MM.1S (cell line): ENCODE data around the gene ZNF474.

Source experiments
- DNase-seq: peaks from one replicate; pipeline ENCODE4 v3.0.0-alpha.2; 2015
- H2AFZ ChIP-seq: fragments of 300-600 bp; sonication (generic); 2 replicates; pipeline ENCODE4 v1.6.0; 2016; ENCODE audit warnings: antibody characterized with exemption, low read length
- H3F3A ChIP-seq: fragments of 300-600 bp; sonication (generic); 2 replicates; pipeline ENCODE4 v1.6.1; 2016; ENCODE audit warnings: mild to moderate bottlenecking, antibody characterized with exemption, low read length, moderate library complexity, mixed read lengths; ENCODE audit not compliant: insufficient read depth
- H3K27ac ChIP-seq: fragments of 300-600 bp; sonication (generic); 2 replicates; pipeline ENCODE4 v1.5.1; 2016; ENCODE audit warnings: mild to moderate bottlenecking, low read length
- H3K27me3 ChIP-seq: fragments of 300-600 bp; sonication (generic); replicated peaks from 2 replicates; pipeline ENCODE4 v1.6.0; 2016; ENCODE audit warnings: low read length; ENCODE audit not compliant: insufficient read depth
- H3K36me3 ChIP-seq: fragments of 300-600 bp; sonication (generic); replicated peaks from 2 replicates; pipeline ENCODE4 v1.6.1; 2016; ENCODE audit warnings: mild to moderate bottlenecking, low read length, mixed read lengths; ENCODE audit not compliant: insufficient read depth
- H3K4me1 ChIP-seq: fragments of 300-600 bp; sonication (generic); 2 replicates; pipeline ENCODE4 v1.6.1; 2016; ENCODE audit warnings: low read length, mixed read lengths
- H3K4me2 ChIP-seq: fragments of 300-600 bp; sonication (generic); 2 replicates; pipeline ENCODE4 v1.6.0; 2016; ENCODE audit warnings: low read depth, low read length
- H3K4me3 ChIP-seq: fragments of 300-600 bp; sonication (generic); 2 replicates; pipeline ENCODE4 v1.5.1; 2016; ENCODE audit warnings: low read length, mixed read lengths
- H3K79me2 ChIP-seq: fragments of 300-600 bp; sonication (generic); 2 replicates; pipeline ENCODE4 v1.6.1; 2016; ENCODE audit warnings: mixed run types, low read length, mixed read lengths
- H3K9ac ChIP-seq: fragments of 300-600 bp; sonication (generic); 2 replicates; pipeline ENCODE4 v1.6.1; 2016; ENCODE audit warnings: low read length, mixed read lengths
- H3K9me2 ChIP-seq: fragments of 300-600 bp; sonication (generic); replicated peaks from 2 replicates; pipeline ENCODE4 v1.6.1; 2016; ENCODE audit warnings: mild to moderate bottlenecking, low read length, mixed read lengths; ENCODE audit not compliant: insufficient read depth
- H3K9me3 ChIP-seq: fragments of 300-600 bp; sonication (generic); replicated peaks from 2 replicates; pipeline ENCODE4 v1.6.1; 2016; ENCODE audit warnings: mild to moderate bottlenecking, low read length, mixed read lengths; ENCODE audit not compliant: insufficient read depth
- H4K20me1 ChIP-seq: fragments of 300-600 bp; sonication (generic); 2 replicates; pipeline ENCODE4 v1.6.1; 2016; ENCODE audit warnings: mild to moderate bottlenecking, low read length, moderate library complexity, mixed read lengths; ENCODE audit not compliant: insufficient read depth
- CTCF ChIP-seq: fragments of 300-600 bp; sonication (generic); IDR thresholded peaks from 2 replicates; pipeline ENCODE4 v1.5.1; 2016; ENCODE audit warnings: antibody characterized with exemption, low read length, mixed read lengths
- EZH2 ChIP-seq: fragments of 300-600 bp; sonication (generic); optimal IDR thresholded peaks from 2 replicates; pipeline ENCODE3; 2017; ENCODE audit warnings: low read depth, mild to moderate bottlenecking, antibody characterized with exemption, low read length, mixed read lengths
- EZH2phosphoT487 ChIP-seq: fragments of 300-600 bp; sonication (generic); IDR thresholded peaks from 2 replicates; pipeline ENCODE4 v1.6.1; 2018; ENCODE audit warnings: antibody characterized with exemption, low read length

The ZNF474 gene

GRCh38 chr5:122175091-122175490, 45.7 kb downstream of the ZNF474 start:
- no peak for DNase-seq
- H2AFZ ChIP-seq, result no peak overlapping the region
- no peaks in the 10 kb centered on the region for H3K4me1 ChIP-seq
- no peaks in the 10 kb centered on the region for H3F3A ChIP-seq
- H3K4me3 ChIP-seq, result no peak overlapping the region
- no peak overlapping the region for H3K9ac ChIP-seq
- no peaks in the 10 kb centered on the region for H3K9me2 ChIP-seq
- no peak overlapping the region for H3K4me2 ChIP-seq
- no peak overlapping the region for H3K27ac ChIP-seq
- no peaks in the 10 kb centered on the region for H3K27me3 ChIP-seq
- no peak for TF ChIP-seq EZH2
- no peaks in the 10 kb centered on the region for H3K36me3 ChIP-seq
- no peaks in the 10 kb centered on the region for H3K79me2 ChIP-seq
- H3K9me3 ChIP-seq, result no peaks in the 10 kb centered on the region
- no peaks in the 10 kb centered on the region for H4K20me1 ChIP-seq

- no peak for DNase-seq
- H3K27ac ChIP-seq, result no peak overlapping the region
- no peaks in the 10 kb centered on the region for H3K4me1 ChIP-seq
- H3K36me3 ChIP-seq, result no peaks in the 10 kb centered on the region
- H3F3A ChIP-seq, result no peaks in the 10 kb centered on the region
- no peaks in the 10 kb centered on the region for H4K20me1 ChIP-seq
- H3K27me3 ChIP-seq, result no peaks in the 10 kb centered on the region
- H3K9me2 ChIP-seq, result no peaks in the 10 kb centered on the region
- H3K9me3 ChIP-seq, result no peaks in the 10 kb centered on the region
- H3K9ac ChIP-seq, result no peak overlapping the region
- no peak overlapping the region for H3K4me2 ChIP-seq
- no peak overlapping the region for H2AFZ ChIP-seq
- no peak overlapping the region for H3K4me3 ChIP-seq
- TF ChIP-seq CTCF, result no peak
- no peak for TF ChIP-seq EZH2phosphoT487
- TF ChIP-seq EZH2, result no peak
- no peaks in the 10 kb centered on the region for H3K79me2 ChIP-seq
These were observed 46.5 kb downstream of the ZNF474 start for GRCh38 chr5:122175852-122176251.

- H3K27ac ChIP-seq, result no peak overlapping the region
- no peak overlapping the region for H3K4me2 ChIP-seq
- H4K20me1 ChIP-seq, result no peaks in the 10 kb centered on the region
- no peak overlapping the region for H3K4me3 ChIP-seq
- H2AFZ ChIP-seq, result no peak overlapping the region
- H3K9me2 ChIP-seq, result no peaks in the 10 kb centered on the region
- no peak for DNase-seq
- no peaks in the 10 kb centered on the region for H3K9me3 ChIP-seq
- H3K4me1 ChIP-seq, result no peaks in the 10 kb centered on the region
- no peaks in the 10 kb centered on the region for H3K36me3 ChIP-seq
- no peaks in the 10 kb centered on the region for H3K79me2 ChIP-seq
- no peaks in the 10 kb centered on the region for H3K27me3 ChIP-seq
- no peak overlapping the region for H3K9ac ChIP-seq
- no peaks in the 10 kb centered on the region for H3F3A ChIP-seq
- TF ChIP-seq EZH2phosphoT487 (no peak), CTCF (no peak), EZH2 (no peak)
These were observed 47.8 kb downstream of the ZNF474 start for GRCh38 chr5:122177161-122177560.

- H3K79me2 ChIP-seq, result no peaks in the 10 kb centered on the region
- H3K4me1 ChIP-seq, result no peaks in the 10 kb centered on the region
- H3K9me2 ChIP-seq, result no peaks in the 10 kb centered on the region
- no peak for TF ChIP-seq EZH2
- no peaks in the 10 kb centered on the region for H3K9me3 ChIP-seq
- no peak overlapping the region for H3K4me3 ChIP-seq
- no peaks in the 10 kb centered on the region for H4K20me1 ChIP-seq
- H3K9ac ChIP-seq, result no peak overlapping the region
- no peaks in the 10 kb centered on the region for H3K27me3 ChIP-seq
- no peak overlapping the region for H3K4me2 ChIP-seq
- H2AFZ ChIP-seq, result no peak overlapping the region
- no peak for DNase-seq
- no peak overlapping the region for H3K27ac ChIP-seq
- H3F3A ChIP-seq, result no peaks in the 10 kb centered on the region
- no peaks in the 10 kb centered on the region for H3K36me3 ChIP-seq
These were observed 50.4 kb downstream of the ZNF474 start for GRCh38 chr5:122179701-122180100.
